ENCODE measurements around the gene TMEM168.

TMEM168 gene

DNA sequence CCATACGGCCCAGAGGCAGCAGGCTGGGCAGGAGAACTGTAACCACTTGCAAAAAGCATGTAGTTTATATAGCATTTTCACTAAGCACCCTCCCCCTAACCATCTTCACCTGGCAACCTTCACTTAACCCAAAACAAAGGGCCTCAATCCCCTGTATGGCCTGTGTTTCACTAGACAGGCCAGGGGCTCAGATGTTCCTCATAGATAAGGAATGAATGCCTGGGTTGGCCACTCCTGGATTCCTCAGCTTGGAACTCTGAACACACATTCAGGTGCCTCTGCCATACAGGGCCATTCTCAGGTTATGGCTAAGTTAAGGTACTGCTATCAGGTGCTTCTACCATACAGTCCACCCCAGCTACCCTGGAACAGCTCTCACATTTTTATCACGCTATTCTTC is 10.3 kb upstream of the TMEM168 start:
- ChIA-PET CTCF (no interaction called here), POLR2A (no interaction called here)
- no peak overlapping the region for H3K27ac ChIP-seq (ENCODE audit: extremely low read depth, low read depth, low read length)
- H3K4me1 ChIP-seq (ENCODE audit: control insufficient read depth, insufficient read depth, low read length), result no peaks in the 10 kb centered on the region
- H3K9me3 ChIP-seq (ENCODE audit: control insufficient read depth, insufficient read depth, low read depth, low read length), result no peaks in the 10 kb centered on the region
- no peak for TF ChIP-seq ZNF10 (tag by site-specific recombination; IDR thresholded peaks at IDR 0.05)
- TF ChIP-seq, protein P1, sequence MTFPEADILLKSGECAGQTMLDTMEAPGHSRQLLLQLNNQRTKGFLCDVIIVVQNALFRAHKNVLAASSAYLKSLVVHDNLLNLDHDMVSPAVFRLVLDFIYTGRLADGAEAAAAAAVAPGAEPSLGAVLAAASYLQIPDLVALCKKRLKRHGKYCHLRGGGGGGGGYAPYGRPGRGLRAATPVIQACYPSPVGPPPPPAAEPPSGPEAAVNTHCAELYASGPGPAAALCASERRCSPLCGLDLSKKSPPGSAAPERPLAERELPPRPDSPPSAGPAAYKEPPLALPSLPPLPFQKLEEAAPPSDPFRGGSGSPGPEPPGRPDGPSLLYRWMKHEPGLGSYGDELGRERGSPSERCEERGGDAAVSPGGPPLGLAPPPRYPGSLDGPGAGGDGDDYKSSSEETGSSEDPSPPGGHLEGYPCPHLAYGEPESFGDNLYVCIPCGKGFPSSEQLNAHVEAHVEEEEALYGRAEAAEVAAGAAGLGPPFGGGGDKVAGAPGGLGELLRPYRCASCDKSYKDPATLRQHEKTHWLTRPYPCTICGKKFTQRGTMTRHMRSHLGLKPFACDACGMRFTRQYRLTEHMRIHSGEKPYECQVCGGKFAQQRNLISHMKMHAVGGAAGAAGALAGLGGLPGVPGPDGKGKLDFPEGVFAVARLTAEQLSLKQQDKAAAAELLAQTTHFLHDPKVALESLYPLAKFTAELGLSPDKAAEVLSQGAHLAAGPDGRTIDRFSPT (tag by site-specific recombination; IDR thresholded peaks at IDR 0.05), result no peak
- H3K36me3 ChIP-seq (ENCODE audit: control insufficient read depth in 2 of 2, insufficient read depth in 1 of 2, low read length in 2 of 2), result no peaks in the 10 kb centered on the region
- no peak overlapping the region for H3K4me3 ChIP-seq (ENCODE audit: low read depth, low read length)

DNA sequence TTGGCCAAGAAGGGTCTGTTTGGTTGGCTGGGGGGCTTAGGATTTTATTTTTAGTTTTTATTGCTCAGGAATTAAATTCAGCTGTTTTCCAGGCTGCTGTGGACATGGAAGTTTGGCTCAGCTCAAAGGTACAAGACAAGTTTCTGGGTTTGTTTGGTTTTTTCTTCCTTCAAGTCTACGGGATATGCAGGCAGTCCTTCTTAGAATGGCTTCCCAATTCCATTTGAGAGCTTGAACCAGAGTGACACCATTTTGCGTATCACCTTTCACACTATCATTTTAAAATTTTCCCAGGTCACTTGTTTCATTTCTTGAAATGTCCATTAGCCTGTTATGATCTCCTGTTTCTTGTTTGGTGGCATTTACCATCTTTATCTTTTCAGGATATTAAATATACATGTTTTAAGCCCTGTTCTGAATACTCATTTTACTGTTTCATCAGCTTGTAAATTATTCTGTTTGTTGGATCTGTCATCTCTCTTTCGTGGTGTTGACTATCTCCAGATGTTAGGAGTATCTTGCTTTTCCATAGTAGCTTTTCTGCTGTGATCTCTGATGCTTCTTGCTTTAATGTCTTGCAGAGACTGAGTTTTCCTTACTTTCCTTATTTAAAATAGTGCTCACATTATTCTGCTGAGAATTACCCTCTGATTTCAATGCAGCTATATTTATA is 9.4 kb upstream of the TMEM168 start:
- TF ChIP-seq, protein P2, sequence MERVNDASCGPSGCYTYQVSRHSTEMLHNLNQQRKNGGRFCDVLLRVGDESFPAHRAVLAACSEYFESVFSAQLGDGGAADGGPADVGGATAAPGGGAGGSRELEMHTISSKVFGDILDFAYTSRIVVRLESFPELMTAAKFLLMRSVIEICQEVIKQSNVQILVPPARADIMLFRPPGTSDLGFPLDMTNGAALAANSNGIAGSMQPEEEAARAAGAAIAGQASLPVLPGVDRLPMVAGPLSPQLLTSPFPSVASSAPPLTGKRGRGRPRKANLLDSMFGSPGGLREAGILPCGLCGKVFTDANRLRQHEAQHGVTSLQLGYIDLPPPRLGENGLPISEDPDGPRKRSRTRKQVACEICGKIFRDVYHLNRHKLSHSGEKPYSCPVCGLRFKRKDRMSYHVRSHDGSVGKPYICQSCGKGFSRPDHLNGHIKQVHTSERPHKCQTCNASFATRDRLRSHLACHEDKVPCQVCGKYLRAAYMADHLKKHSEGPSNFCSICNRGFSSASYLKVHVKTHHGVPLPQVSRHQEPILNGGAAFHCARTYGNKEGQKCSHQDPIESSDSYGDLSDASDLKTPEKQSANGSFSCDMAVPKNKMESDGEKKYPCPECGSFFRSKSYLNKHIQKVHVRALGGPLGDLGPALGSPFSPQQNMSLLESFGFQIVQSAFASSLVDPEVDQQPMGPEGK (tag by site-specific recombination; IDR thresholded peaks at IDR 0.05), result no peak
- no peak for TF ChIP-seq GLI2 (tag by site-specific recombination; IDR thresholded peaks at IDR 0.05; ENCODE audit: borderline replicate concordance, low read depth)
- TF ChIP-seq KLF10 (tag by site-specific recombination; IDR thresholded peaks at IDR 0.05), result no peak
- TF ChIP-seq ZFP3 (tag by site-specific recombination; IDR thresholded peaks at IDR 0.05; ENCODE audit: low read depth), result no peak
- no peak for TF ChIP-seq ZBTB17 (tag by site-specific recombination; IDR thresholded peaks at IDR 0.05)
- TF ChIP-seq, protein P3, sequence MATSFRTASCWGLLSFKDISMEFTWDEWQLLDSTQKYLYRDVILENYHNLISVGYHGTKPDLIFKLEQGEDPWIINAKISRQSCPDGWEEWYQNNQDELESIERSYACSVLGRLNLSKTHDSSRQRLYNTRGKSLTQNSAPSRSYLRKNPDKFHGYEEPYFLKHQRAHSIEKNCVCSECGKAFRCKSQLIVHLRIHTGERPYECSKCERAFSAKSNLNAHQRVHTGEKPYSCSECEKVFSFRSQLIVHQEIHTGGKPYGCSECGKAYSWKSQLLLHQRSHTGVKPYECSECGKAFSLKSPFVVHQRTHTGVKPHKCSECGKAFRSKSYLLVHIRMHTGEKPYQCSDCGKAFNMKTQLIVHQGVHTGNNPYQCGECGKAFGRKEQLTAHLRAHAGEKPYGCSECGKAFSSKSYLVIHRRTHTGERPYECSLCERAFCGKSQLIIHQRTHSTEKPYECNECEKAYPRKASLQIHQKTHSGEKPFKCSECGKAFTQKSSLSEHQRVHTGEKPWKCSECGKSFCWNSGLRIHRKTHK (tag by site-specific recombination; IDR thresholded peaks at IDR 0.05), result no peak
- TF ChIP-seq, protein P4, sequence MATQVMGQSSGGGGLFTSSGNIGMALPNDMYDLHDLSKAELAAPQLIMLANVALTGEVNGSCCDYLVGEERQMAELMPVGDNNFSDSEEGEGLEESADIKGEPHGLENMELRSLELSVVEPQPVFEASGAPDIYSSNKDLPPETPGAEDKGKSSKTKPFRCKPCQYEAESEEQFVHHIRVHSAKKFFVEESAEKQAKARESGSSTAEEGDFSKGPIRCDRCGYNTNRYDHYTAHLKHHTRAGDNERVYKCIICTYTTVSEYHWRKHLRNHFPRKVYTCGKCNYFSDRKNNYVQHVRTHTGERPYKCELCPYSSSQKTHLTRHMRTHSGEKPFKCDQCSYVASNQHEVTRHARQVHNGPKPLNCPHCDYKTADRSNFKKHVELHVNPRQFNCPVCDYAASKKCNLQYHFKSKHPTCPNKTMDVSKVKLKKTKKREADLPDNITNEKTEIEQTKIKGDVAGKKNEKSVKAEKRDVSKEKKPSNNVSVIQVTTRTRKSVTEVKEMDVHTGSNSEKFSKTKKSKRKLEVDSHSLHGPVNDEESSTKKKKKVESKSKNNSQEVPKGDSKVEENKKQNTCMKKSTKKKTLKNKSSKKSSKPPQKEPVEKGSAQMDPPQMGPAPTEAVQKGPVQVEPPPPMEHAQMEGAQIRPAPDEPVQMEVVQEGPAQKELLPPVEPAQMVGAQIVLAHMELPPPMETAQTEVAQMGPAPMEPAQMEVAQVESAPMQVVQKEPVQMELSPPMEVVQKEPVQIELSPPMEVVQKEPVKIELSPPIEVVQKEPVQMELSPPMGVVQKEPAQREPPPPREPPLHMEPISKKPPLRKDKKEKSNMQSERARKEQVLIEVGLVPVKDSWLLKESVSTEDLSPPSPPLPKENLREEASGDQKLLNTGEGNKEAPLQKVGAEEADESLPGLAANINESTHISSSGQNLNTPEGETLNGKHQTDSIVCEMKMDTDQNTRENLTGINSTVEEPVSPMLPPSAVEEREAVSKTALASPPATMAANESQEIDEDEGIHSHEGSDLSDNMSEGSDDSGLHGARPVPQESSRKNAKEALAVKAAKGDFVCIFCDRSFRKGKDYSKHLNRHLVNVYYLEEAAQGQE (tag by site-specific recombination; IDR thresholded peaks at IDR 0.05), result no peak
- TF ChIP-seq, protein P5, sequence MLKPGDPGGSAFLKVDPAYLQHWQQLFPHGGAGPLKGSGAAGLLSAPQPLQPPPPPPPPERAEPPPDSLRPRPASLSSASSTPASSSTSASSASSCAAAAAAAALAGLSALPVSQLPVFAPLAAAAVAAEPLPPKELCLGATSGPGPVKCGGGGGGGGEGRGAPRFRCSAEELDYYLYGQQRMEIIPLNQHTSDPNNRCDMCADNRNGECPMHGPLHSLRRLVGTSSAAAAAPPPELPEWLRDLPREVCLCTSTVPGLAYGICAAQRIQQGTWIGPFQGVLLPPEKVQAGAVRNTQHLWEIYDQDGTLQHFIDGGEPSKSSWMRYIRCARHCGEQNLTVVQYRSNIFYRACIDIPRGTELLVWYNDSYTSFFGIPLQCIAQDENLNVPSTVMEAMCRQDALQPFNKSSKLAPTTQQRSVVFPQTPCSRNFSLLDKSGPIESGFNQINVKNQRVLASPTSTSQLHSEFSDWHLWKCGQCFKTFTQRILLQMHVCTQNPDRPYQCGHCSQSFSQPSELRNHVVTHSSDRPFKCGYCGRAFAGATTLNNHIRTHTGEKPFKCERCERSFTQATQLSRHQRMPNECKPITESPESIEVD (tag by site-specific recombination; IDR thresholded peaks at IDR 0.05), result no peak
- TF ChIP-seq GLI4 (tag by site-specific recombination; IDR thresholded peaks at IDR 0.05), result no peak
- no peak for TF ChIP-seq ZNF521 (tag by site-specific recombination; IDR thresholded peaks at IDR 0.05)
- TF ChIP-seq ZNF558 (tag by site-specific recombination; IDR thresholded peaks at IDR 0.05), result no peak
- H3K9me3 ChIP-seq (ENCODE audit: control insufficient read depth, insufficient read depth, low read depth, low read length), result no peaks in the 10 kb centered on the region
- POLR2A ChIA-PET, result interaction anchor here (0.6 kb wide), 1 partner anchor 287 kb away, joined by 9 read pairs; the partner anchor contains the start of gene GPR85
- CTCF ChIA-PET, result interaction anchor here (0.8 kb wide), 2 partner anchors 16 to 18 kb away, joined by 3 read pairs; no protein-coding TSS in a partner anchor
- H3K27ac ChIP-seq (ENCODE audit: extremely low read depth, low read depth, low read length), result no peak overlapping the region
- no peak overlapping the region for H3K4me3 ChIP-seq (ENCODE audit: low read depth, low read length)
- H3K4me1 ChIP-seq (ENCODE audit: control insufficient read depth, insufficient read depth, low read length), result no peaks in the 10 kb centered on the region
- H3K36me3 ChIP-seq (ENCODE audit: control insufficient read depth in 2 of 2, insufficient read depth in 1 of 2, low read length in 2 of 2), result no peaks in the 10 kb centered on the region
